Thyroid gland (tissue), 4 donors: Measurements from ENCODE around the gene CPD.

Experiments used
- CTCF ChIP-seq, 6 experiments: fragments of 200-600 bp in 3 of 6; fragments of 450-650 bp in 3 of 6; sonication (generic) in 3 of 6; IDR thresholded peaks; one replicate each; pipeline ENCODE4 v1.5.1; 2016 to 2019; ENCODE audit warnings: antibody characterized with exemption in 6 of 6, mild to moderate bottlenecking in 2 of 6, inconsistent platforms in 1 of 6, moderate library complexity in 1 of 6
- POLR2A ChIP-seq, 2 donors: fragments of 450-650 bp; IDR thresholded peaks; one replicate each; pipeline ENCODE4 v1.6.1; 2017; ENCODE audit warnings: antibody characterized with exemption in 2 of 2, mild to moderate bottlenecking in 2 of 2, moderate library complexity in 1 of 2

GRCh38 chr17:30401097-30401496 is 22.4 kb downstream of the CPD start:
- TF ChIP-seq CTCF (IDR thresholded peaks at IDR 0.05): no peak
- no peak for TF ChIP-seq POLR2A (IDR thresholded peaks at IDR 0.05)
